ENCODE measurements around the gene BICD1.
"Not testable (repeated sequence)": the region's sequence is repeated elsewhere in the genome, so short reads cannot be mapped to it uniquely, and the experiment has no call there.

BICD1 gene

GRCh38 chr12:32146074-32146873 lies 39.6 kb downstream of the BICD1 start:
- no peak for DNase-seq

DNA sequence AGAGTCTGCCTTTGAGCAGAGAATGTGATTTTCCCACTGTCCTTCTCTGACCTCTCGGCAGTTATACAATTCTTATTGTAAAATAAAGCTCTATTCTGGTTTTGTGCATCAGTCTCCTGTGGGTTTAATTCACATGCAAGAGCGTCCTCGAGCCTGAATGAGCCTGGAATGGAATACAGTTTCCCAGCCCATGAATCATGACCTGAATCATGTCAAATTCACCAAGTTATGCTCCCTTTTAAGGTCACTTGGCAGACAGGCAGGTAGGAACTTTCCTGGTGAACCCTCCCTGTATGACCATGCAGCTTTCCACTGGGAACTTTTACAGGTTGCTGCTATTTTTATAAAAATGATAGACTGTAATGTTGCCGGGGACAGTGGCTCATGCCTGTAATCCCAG lies 41.7 kb downstream of the BICD1 start:
- DNase-seq = no peak

DNA sequence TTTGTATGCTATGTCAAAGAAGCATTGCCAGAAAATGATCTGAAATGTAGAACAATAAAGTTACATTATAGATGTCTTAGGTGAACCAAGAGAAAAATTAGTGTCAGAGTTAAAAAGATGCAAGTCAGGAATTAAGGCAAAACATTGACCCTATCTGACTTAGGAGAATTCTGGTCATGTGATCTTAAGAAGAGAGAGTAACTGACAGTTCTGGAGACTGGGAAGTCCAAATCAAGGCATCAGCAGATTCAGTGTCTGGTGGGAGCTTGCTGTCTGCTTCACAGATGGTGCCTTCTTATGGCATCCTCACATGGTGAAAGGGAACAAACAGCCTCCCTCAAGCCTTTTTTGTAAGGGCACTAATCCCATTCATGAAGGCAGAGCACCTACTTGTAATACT lies 42.8 kb downstream of the BICD1 start:
- DNase-seq = no peak

GRCh38 chr12:32151086-32151485 lies 44.4 kb downstream of the BICD1 start:
- DNase-seq = no peak

DNA sequence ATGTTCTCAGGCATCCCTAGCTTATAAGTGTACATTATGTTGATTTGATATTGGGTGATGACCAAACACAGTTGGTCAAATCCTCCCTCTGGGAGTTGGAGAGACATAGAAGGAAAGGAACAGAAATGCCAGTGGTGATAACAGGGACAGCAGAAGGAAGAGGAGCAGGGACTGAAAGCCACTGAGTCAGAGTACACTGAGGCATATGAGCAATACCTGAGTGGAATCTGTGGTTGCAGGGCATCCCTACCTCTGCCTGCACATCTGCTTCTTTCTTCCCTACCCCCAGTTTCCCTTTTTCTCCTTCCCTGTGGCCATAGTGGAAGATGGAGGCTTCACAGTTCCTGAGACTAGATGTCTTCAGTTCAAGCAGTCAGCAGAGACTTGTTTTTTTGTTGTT lies 44.9 kb downstream of the BICD1 start:
- no peak for DNase-seq

DNA sequence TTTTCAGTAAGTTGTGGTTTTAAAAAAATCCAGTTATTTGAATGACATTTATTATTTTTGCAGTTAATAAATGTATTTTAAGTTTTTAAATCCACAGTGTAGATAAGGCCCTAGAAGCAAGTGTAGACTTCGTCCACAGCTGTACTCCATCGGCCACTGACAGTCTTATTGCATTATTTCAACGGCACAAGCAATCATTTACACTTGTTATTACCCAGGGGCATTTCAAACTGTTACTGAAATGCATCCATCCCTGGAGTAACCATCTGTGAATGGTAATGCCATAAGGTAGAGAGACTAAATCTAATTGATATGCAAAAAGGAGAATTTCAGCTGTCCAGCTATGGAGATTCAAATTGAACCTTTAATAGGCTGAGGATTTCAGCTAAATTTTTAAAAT lies 48.4 kb downstream of the BICD1 start:
- no peak for DNase-seq

DNA sequence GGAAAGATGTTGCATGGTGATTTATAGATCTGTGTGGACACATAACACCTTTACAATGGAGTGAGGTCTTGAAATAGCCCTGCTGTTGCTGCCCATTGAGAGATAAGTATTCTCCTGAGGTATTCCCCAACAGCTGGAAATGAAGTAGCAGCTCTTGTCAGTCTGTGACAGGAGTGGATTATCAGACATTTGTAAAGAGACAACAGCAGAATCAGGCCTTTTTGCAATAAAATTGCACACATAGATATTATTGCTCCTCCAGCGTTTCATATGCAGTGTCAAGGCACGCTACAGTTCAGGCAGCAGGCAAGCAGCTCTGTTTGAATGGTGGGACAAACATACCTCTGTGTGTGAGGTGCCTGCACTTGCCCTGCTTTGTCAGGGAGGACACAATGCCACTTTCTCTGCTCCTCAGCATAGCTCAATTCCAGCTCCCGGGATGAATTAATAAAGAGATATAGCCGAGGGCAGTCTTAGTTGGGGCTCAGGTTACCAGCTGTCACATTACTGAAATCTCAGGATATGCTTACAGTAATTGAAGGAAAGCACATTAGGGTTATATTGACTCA lies 49.4 kb downstream of the BICD1 start:
- DNase-seq = no peak

GRCh38 chr12:32158525-32158924 lies 51.9 kb downstream of the BICD1 start:
- DNase-seq = no peak

DNA sequence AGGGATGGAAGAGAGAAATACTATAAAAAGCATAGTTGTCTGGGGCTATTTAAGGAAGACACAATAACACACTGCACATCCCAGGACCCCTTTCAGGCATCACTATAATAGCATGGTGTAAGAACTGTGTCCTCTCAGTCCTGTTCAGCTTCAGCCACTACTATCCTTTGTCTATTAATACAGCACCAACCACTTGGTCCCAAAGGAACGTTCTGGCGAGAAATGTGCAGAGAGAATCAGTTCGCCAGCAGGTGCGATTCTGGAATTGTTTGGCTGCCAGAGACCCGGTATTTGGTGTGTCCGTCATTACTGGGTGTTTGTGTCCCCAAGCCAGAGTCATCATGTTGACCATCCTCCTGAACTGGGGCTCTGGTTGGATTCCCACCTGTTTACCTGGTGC lies 52.7 kb downstream of the BICD1 start:
- no peak for DNase-seq

DNA sequence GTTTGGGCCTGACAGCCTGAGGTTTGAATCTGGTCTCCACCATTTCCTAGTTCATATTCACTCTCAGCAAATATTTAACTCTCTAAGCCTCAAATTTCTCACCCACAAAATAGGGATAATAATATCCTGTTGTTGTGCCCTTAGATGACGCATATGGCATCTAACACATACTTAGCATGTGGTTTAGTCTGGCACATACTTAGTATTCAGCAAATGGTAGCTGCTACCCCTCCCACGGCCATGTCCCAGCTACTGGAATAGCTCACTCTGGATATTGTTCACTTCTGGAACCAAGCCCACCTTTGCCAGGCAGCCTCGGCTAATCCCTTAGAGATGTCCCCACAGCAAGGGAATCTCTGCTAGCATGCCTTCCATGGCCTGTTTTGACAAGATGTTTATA lies 53.3 kb downstream of the BICD1 start:
- no peak for DNase-seq

- DNase-seq = no peak
These were observed 54.4 kb downstream of the BICD1 start for GRCh38 chr12:32161058-32161457.

- no peak for DNase-seq
These were observed 56.9 kb downstream of the BICD1 start for GRCh38 chr12:32163596-32163995.

- no peak for DNase-seq
These were observed 59.9 kb downstream of the BICD1 start for GRCh38 chr12:32166510-32166909.

- no peak for DNase-seq
These were observed 63.9 kb downstream of the BICD1 start for GRCh38 chr12:32170437-32170998.

- DNase-seq = no peak
These were observed 64.6 kb downstream of the BICD1 start for GRCh38 chr12:32171211-32171610.

DNA sequence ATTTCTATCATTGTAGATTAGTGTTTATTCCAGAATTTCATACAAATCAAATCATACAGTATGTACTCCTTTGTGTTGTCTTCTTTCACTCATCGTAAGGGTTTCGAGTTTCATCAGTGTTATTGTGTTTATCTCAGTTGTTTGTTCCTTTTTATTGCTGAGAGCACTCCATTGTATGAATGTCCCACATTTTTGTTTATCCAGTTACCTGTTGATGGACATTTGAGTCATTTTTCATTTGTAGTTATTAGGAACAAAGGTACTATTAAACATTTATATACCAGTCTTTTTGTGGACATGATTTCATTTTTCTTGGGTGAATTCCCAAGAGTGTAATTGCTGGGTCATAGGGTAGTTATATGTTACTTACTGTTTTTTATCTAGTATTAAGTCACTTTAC lies 70.0 kb downstream of the BICD1 start:
- DNase-seq = no peak

GRCh38 chr12:32178341-32179010 lies 71.8 kb downstream of the BICD1 start:
- no peak for DNase-seq

DNA sequence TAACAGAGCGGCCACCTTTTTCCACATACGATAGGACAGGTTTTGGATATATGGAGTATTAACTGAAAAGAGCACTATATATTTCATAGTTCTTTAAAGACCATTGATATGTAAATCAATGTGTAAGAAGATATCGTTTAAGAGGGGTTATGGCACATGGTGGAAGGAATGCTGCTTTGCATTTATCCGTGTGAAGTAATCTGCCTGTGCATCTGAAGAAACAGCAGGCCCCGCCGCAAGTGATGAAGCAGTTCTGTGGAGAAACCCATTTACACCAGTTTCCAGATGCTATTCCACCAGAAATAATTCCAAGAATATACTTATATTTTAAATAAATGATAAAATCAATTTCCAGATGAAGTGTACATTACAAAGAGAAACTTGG lies 72.4 kb downstream of the BICD1 start:
- DNase-seq = no peak

- no peak for DNase-seq
These were observed 75.0 kb downstream of the BICD1 start for GRCh38 chr12:32181498-32182175.

GRCh38 chr12:32183650-32184049 lies 77.0 kb downstream of the BICD1 start:
- no peak for DNase-seq

- DNase-seq = not testable (repeated sequence)
These were observed 80.5 kb downstream of the BICD1 start for GRCh38 chr12:32187127-32187526.

- no peak for DNase-seq
These were observed 84.8 kb downstream of the BICD1 start for GRCh38 chr12:32191445-32191844.

Measured in amniotic stem cell (primary cell).